Cerebellar cortex (tissue), 1 donor: Measurements from ENCODE around the gene IDH3A.

ENCODE experiments used
- DNase-seq: peaks from one replicate; pipeline ENCODE4 v3.0.0-alpha.2; 2015; ENCODE audit warnings: low spot score

IDH3A gene

DNA sequence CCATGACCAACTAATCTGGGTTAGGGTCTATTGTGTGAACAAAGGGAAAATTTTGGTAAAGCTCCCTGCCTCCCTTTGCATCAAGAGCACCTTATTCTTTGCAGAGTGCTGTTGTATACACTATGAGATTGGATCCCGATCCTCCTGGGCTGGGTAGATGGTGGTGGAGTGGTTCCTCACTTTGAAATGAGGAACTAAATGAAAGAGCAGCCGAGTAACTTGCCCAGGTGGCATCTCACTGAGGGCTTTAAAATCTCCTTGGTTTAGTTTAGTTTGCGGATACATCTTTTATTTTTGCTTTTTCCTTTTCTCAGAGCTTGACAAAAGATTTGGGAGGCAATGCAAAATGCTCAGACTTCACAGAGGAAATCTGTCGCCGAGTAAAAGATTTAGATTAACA is 19.4 kb downstream of the IDH3A start:
- DNase-seq, result no peak

GRCh38 chr15:78170848-78171773 is 21.9 kb downstream of the IDH3A start:
- no peak for DNase-seq

DNA sequence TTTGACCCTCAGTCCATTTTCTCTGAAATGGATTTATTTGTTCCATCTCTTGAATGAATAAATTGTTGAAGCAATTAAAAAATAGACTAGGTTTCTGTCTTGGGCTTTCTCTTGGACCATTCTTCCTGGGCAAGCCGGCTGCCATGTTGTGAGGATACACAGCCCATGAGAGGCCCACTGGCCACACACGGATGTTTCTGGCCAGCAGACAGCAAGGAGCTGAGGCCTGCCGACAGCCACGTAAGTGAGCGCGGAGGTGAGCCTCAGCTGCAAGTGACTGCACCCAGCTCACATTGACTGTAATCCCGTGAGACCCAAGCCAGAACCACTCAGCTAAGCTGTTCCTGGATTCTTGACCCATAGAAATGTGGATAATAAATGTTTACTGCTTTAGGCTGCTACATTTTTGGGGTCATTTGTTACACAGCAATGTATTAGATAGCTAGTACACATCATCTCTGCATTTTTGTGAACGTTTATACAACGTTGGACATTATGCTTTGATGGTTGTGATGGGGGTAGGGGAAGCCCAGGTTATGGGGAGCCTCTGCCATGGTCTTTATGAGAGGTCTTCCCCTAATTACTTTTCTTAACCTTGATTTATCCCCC is 22.8 kb downstream of the IDH3A start:
- no peak for DNase-seq

DNA sequence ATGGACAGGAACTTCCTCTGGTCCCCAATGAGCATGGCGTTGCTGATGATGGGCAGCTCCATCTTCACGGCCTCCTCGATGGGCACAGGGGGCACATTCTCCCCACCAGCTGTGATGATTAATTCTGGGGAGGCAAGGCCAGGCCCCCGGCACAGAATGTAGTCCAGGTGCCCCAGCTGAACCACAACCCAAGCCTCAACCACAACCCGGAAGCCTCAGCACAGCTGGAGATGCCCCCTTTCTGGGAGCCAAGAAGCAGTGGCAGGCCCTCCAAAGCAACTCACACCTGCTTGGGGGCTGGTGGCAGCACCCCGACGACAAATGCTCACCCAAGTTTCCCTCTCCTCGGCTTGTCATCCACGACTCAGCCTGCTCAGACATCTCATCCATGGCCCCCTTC is 25.2 kb downstream of the IDH3A start:
- DNase-seq, result no peak

GRCh38 chr15:78175330-78175729 is 26.2 kb downstream of the IDH3A start:
- DNase-seq, result no peak

- peak; percentile 31 for DNase-seq
Measured at GRCh38 chr15:78177447-78177873, 28.3 kb downstream of the IDH3A start.

DNA sequence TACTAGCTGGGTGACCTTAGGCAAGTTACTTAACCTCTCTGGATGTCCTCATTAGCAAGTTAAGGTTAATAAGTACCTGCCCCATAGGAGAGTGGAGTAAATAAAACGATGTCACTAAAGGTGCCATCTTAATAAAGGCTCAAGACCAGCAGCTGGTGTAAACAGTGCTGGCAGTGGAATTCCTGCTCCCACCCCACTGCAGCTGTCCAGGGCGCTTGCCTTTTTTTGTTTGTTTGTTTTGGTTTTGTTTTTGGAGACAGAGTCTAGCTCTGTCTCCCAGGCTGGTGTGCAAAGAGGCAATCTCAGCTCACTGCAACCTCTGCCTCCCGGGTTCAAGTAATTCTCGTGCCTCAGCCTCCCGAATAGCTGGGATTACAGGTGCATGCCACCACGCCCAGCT is 28.9 kb downstream of the IDH3A start:
- no peak for DNase-seq

GRCh38 chr15:78179286-78179840 is 30.2 kb downstream of the IDH3A start:
- no peak for DNase-seq

DNA sequence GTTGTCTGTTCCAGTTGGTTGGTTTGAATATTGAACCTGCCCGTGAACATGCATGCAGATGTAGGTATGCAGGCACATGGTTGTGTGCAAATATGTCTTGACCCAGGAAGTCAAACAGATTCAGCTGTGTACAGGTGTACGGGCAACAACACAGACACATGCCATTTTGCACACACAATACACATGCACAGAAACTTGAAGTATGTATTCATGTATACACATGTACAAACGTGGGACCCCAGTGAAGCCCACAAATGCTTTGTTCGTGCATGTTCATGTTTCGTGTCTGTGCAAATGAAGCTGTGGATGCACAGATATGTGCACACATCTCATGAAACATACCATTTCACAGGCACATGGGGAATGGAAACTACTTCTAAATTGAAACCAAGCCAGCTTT is 30.7 kb downstream of the IDH3A start:
- no peak for DNase-seq

- no peak for DNase-seq
Measured at GRCh38 chr15:78182336-78182700, 33.2 kb downstream of the IDH3A start.

DNA sequence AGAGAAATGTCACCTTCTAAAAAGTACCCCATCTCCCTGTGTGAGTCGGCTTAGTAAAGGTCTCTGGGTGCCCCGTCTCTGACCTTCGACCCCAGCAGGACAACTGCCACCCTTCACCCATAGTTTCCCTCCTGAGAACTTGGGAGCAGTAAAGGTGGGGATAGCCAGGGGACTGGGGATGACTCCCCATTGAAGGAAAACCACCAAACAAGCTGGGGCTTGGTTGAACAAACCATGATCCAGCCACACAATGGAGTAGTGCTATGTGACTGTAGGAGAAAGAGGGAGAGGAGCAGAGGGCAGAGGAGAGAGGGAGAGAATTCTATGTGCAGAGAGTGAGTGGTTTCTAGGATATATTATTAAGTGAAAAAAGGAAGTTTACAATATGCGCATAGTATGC is 33.7 kb downstream of the IDH3A start:
- DNase-seq, result no peak

GRCh38 chr15:78192826-78193594 is 43.8 kb downstream of the IDH3A start:
- no peak for DNase-seq

GRCh38 chr15:78193731-78194567 is 44.8 kb downstream of the IDH3A start:
- DNase-seq, result no peak

DNA sequence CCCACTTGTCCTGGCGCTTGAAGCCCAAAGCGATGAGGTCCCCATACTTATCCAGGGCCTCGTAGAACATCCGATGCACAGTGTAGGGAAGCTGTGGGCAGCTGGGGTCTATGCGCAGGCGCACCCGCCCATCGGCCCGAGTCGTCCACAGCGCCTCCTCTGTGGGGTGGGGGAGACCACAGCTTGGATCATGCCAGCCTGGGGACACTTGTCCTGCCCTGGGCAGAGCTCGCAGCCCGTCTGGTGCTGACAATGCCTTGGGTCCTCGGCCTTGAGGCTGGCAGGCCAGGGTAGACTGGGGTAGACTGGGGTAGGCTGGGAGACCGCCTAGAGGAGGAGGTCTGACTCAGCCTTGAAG is 45.4 kb downstream of the IDH3A start:
- DNase-seq, result no peak

GRCh38 chr15:78195735-78196201 is 46.6 kb downstream of the IDH3A start:
- peak; percentile 41 for DNase-seq

- DNase-seq, result no peak
Measured at GRCh38 chr15:78197632-78198031, 48.5 kb downstream of the IDH3A start.

- no peak for DNase-seq
Measured at GRCh38 chr15:78200276-78200930, 51.2 kb downstream of the IDH3A start.

GRCh38 chr15:78201281-78202190 is 52.4 kb downstream of the IDH3A start:
- DNase-seq, result no peak

- no peak for DNase-seq
Measured at GRCh38 chr15:78203346-78204225, 54.4 kb downstream of the IDH3A start.
